Measurements from ENCODE around the gene LARGE2. TPM values are rescaled to one million over a fixed set of nuclear protein-coding genes. Genes with fewer than 3 reads are reported as not detected.

The LARGE2 gene
- total and polyA plus RNA-seq, 2 experiments from 2014 or later, result 89.8 to 107 TPM

GRCh38 chr11:45886816-45887520 lies 35.5 kb upstream of the LARGE2 start (continued):
- TF ChIP-seq ETS1 (IDR thresholded peaks at IDR 0.05) (no peak), EZH2phosphoT487 (IDR thresholded peaks at IDR 0.05; ENCODE audit: unreplicated experiment) (no peak), JUNB (IDR thresholded peaks at IDR 0.05; ENCODE audit: unreplicated experiment) (no peak), STAT1 (IDR thresholded peaks at IDR 0.05; ENCODE audit: unreplicated experiment) (no peak), NANOG (IDR thresholded peaks at IDR 0.05; ENCODE audit: borderline replicate concordance) (no peak), CREB1 (CRISPR knock-in tag; IDR thresholded peaks at IDR 0.05; ENCODE audit: low read depth) (no peak), EZH2 (IDR thresholded peaks at IDR 0.05; ENCODE audit: low read depth, unreplicated experiment) (no peak)

- Mint-ChIP-seq H3K4me1 (peaks cover 14% of the 10 kb centered on the region), H3K27ac (no peak overlapping the region), H3K9me3 (no peaks in the 10 kb centered on the region), H3K36me3 (ENCODE audit: low read depth) (no peaks in the 10 kb centered on the region; the same call in 2 of the 3 replicates), H3K4me3 (no peak overlapping the region), H3K27me3 (ENCODE audit: insufficient read depth, low read depth, poor library complexity) (peaks cover 6% of the 10 kb centered on the region)
- peaks cover 10% of the 10 kb centered on the region for H4K20me1 ChIP-seq (replicated peaks; ENCODE audit: insufficient read depth)
- no peak overlapping the region for H3K4me2 ChIP-seq
- ATAC-seq (no peak), DNase-seq (ENCODE audit: low spot score) (no peak)
- no peak overlapping the region for H3K4me3 ChIP-seq
- H3F3A ChIP-seq (replicated peaks; ENCODE audit: low read depth), result no peaks in the 10 kb centered on the region
- no peaks in the 10 kb centered on the region for H3K9me2 ChIP-seq (ENCODE audit: insufficient read depth)
- H3K36me3 ChIP-seq (ENCODE audit: insufficient read depth), result no peaks in the 10 kb centered on the region
- H2AFZ ChIP-seq, result no peak overlapping the region
- H3K27ac ChIP-seq (ENCODE audit: low read depth), result no peak overlapping the region
- H3K79me2 ChIP-seq (replicated peaks; ENCODE audit: insufficient read depth), result peaks cover 9% of the 10 kb centered on the region; the same call in 1 of the 2 replicates
- H3K27me3 ChIP-seq (ENCODE audit: insufficient read depth), result no peaks in the 10 kb centered on the region
- peaks cover 12% of the 10 kb centered on the region for H3K4me1 ChIP-seq (ENCODE audit: insufficient read depth)
- TF ChIP-seq ZNF462 (CRISPR knock-in tag; IDR thresholded peaks at IDR 0.05), result no peak
- TF ChIP-seq POLR2AphosphoS5 (IDR thresholded peaks at IDR 0.05; ENCODE audit: low read depth), result no peak
- no peak for TF ChIP-seq NANOG (IDR thresholded peaks at IDR 0.05; ENCODE audit: borderline replicate concordance)
- TF ChIP-seq EZH2 (IDR thresholded peaks at IDR 0.05; ENCODE audit: low read depth, unreplicated experiment), result no peak
- no peak for TF ChIP-seq ETS1 (IDR thresholded peaks at IDR 0.05)
- TF ChIP-seq JUNB (IDR thresholded peaks at IDR 0.05; ENCODE audit: unreplicated experiment), result no peak
- TF ChIP-seq CTCF (conservative IDR thresholded peaks at IDR 0.05; ENCODE audit: low read depth in 2 of 2), result no peak
Measured at GRCh38 chr11:45887587-45887986, 34.9 kb upstream of the LARGE2 start.
